Spleen (tissue), 11 donors: ENCODE data around the gene RFFL. TPM values are rescaled to one million over a fixed set of nuclear protein-coding genes. Genes with fewer than 3 reads are reported as not detected.

ENCODE experiments used
- DNase-seq: peaks from one replicate; pipeline ENCODE4 v3.0.0-alpha.2; 2020
- H3K27ac ChIP-seq, 8 donors: fragments of 200-600 bp; sonication (generic) in 7 of 8; 1 replicate in 4 of 8; 2 replicates in 4 of 8; pipeline versions ENCODE4 v1.5.0 to v1.8.0; 2016 to 2021; ENCODE audit warnings: inconsistent platforms in 4 of 8, mild to moderate bottlenecking in 4 of 8, moderate library complexity in 1 of 8
- H3K27me3 ChIP-seq, 7 donors: fragments of 200-600 bp; sonication (generic) in 6 of 7; replicated peaks in 1 of 7; 1 replicate in 4 of 7; 2 replicates in 3 of 7; pipeline versions ENCODE4 v1.5.0 to v1.8.0; 2016 to 2021; ENCODE audit warnings: inconsistent platforms in 3 of 7, mild to moderate bottlenecking in 1 of 7
- H3K36me3 ChIP-seq, 6 donors: fragments of 200-600 bp; sonication (generic) in 5 of 6; 1 replicate in 4 of 6; 2 replicates in 2 of 6; pipeline versions ENCODE4 v1.5.0 to v1.8.0; 2016 to 2021; ENCODE audit warnings: inconsistent platforms in 2 of 6
- H3K4me1 ChIP-seq, 6 donors: fragments of 200-600 bp; sonication (generic) in 5 of 6; 1 replicate in 3 of 6; 2 replicates in 3 of 6; pipeline versions ENCODE4 v1.5.0 to v1.8.0; 2016 to 2021; ENCODE audit warnings: inconsistent platforms in 3 of 6
- H3K4me3 ChIP-seq, 8 donors: fragments of 200-600 bp; sonication (generic) in 7 of 8; 1 replicate in 4 of 8; 2 replicates in 4 of 8; pipeline versions ENCODE4 v1.5.0 to v1.8.0; 2016 to 2021; ENCODE audit warnings: inconsistent platforms in 4 of 8, mild to moderate bottlenecking in 4 of 8, moderate library complexity in 2 of 8
- H3K9me3 ChIP-seq, 8 donors: fragments of 200-600 bp; sonication (generic) in 7 of 8; 1 replicate in 4 of 8; 2 replicates in 4 of 8; pipeline versions ENCODE4 v1.5.0 to v1.8.0; 2016 to 2021; ENCODE audit warnings: inconsistent platforms in 4 of 8
- POLR2A ChIP-seq, 3 donors: fragments of 450-650 bp; IDR thresholded peaks; one replicate each; pipeline ENCODE4 v1.5.1; 2017; ENCODE audit warnings: antibody characterized with exemption in 3 of 3, mild to moderate bottlenecking in 1 of 3
- POLR2AphosphoS5 ChIP-seq, 3 donors: sonication (generic); formaldehyde crosslinking; IDR thresholded peaks; one replicate each; pipeline ENCODE4 v1.5.1; 2017; ENCODE audit warnings: antibody characterized with exemption in 3 of 3
- WGBS, 5 donors: extraction: QIAGEN DNeasy Blood & Tissue Kit in 3 of 5; methylation state at CpG; one replicate each; pipeline versions ENCODE4 v1.1.5 to v1.1.7; 2013 to 2018; 5-methylcytosine and 5-hydroxymethylcytosine counted together
- intact Hi-C: fragments of 100-400 bp; cut with DNase I; formaldehyde crosslinking; loops from one replicate; pipeline ENCODE4 v1.15.0; 2023; ENCODE audit warnings: low total_unique reads
- polyA plus RNA-seq, 3 donors: library from polyadenylated mRNA; stranded (reverse); fragments of 200-250 nt; gene quantifications; one replicate each; pipeline ENCODE4 v1.2.1, GENCODE V29; 2013
- small RNA-seq, 4 donors: library from RNA; depleted of rRNA; stranded (forward); fragments of <200 nt; gene quantifications; one replicate each; pipeline ENCODE3, GENCODE V24; 2016
- total RNA-seq, 7 donors: library from RNA; depleted of rRNA in 3 of 7; stranded (reverse); fragments of >200 nt in 3 of 7; fragmentation: NEBNext Ultra II Directional in 4 of 7; extraction: Animal tissue kit (Norgen Biotek cat#: 25700) in 4 of 7; gene quantifications; one replicate each; pipeline versions ENCODE4 v1.1.0 to v1.2.1, GENCODE V29; 2016 to 2021
- TF ChIP-seq, protein P1 (sequence below), 11 experiments: fragments of 200-600 bp in 7 of 11; fragments of 450-650 bp in 4 of 11; sonication (generic) in 4 of 11; IDR thresholded peaks in 8 of 11; conservative IDR thresholded peaks in 3 of 11; 1 replicate in 7 of 11; 2 replicates in 4 of 11; pipeline versions ENCODE4 v1.4.0 to v1.8.0; 2016 to 2021; ENCODE audit warnings: antibody characterized with exemption in 11 of 11, inconsistent platforms in 4 of 11, mild to moderate bottlenecking in 1 of 11
- donor health status: healthy with polysubstance abuse.
- donor health status: DM: no; HTN: no; CAD: no; lungs with moderate emphysema.
- donor health status: DM: no; HTN: no; CAD: no.
- donor health status: Bipolar disorder and iron deficiency.
- donor health status: healthy.
- donor health status: DM: no; HTN: no; CAD: no.
- donor health status: DM: yes; HTN: yes; CAD: no.

RFFL gene
- total and polyA plus RNA-seq, 10 donors, result 5.7 to 39.7 (median 32.6) TPM

DNA sequence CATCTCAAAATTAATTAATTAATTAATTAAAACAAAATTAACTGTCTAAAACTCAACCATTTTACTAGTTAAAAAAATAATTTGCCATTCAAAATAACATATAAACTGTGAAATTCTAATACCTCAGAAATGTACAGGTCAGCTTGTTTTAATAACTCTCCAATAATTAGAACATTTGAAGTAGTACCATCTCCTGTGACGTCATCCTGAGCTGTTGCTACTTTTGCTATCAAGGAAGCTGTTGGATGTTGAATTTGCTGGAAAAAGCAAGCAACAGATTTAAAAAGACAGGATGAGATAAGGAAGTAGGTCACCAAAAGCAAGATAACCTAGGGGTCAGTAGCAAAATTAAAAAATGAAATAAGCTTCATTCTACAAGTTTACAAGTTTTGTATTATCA, 105.1 kb downstream of the RFFL start:
- Histone ChIP-seq H3K4me1 (peaks cover 15 to 26% (median 24%) of the 10 kb centered on the region in 6 donors), H3K9me3 (no peaks in the 10 kb centered on the region), H3K4me3 (no peak overlapping the region), H3K27me3 (no peaks in the 10 kb centered on the region), H3K36me3 (peaks cover 0 to 8% (median 1%) of the 10 kb centered on the region in 6 donors), H3K27ac (no peak overlapping the region)
- intact Hi-C loops, result no loop called here
- WGBS, 5 donors, result 69 to 84% (median 75%) methylated on average over 1 of the region's 1 CpG
- no peak for DNase-seq
- TF ChIP-seq, protein P1, sequence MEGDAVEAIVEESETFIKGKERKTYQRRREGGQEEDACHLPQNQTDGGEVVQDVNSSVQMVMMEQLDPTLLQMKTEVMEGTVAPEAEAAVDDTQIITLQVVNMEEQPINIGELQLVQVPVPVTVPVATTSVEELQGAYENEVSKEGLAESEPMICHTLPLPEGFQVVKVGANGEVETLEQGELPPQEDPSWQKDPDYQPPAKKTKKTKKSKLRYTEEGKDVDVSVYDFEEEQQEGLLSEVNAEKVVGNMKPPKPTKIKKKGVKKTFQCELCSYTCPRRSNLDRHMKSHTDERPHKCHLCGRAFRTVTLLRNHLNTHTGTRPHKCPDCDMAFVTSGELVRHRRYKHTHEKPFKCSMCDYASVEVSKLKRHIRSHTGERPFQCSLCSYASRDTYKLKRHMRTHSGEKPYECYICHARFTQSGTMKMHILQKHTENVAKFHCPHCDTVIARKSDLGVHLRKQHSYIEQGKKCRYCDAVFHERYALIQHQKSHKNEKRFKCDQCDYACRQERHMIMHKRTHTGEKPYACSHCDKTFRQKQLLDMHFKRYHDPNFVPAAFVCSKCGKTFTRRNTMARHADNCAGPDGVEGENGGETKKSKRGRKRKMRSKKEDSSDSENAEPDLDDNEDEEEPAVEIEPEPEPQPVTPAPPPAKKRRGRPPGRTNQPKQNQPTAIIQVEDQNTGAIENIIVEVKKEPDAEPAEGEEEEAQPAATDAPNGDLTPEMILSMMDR (IDR thresholded peaks at IDR 0.05 in 8 of 11, conservative IDR thresholded peaks at IDR 0.05 in 3 of 11), result no peak
- no peak for TF ChIP-seq POLR2A (IDR thresholded peaks at IDR 0.05)
- no peak for TF ChIP-seq POLR2AphosphoS5 (IDR thresholded peaks at IDR 0.05)

Small RNAs within 50 kb of the gene (small RNA-seq; reads per million reads assigned to genes)
- gene AC004223.1 (0 reads per million in 4 donors), gene RNU6-840P (0 reads per million in 4 donors)

Other genes starting within 250 kb of the RFFL start
- 1 to 10 TPM; 1.3 to 7.6 (median 3.2) TPM for gene CCT6B, start 102.2 kb downstream of the RFFL start, total RNA-seq
- gene CCT6B, start 102.2 kb downstream of the RFFL start, polyA plus RNA-seq, result 1 to 10 TPM; 2.2 to 3.3 (median 2.7) TPM
- gene ZNF830, start 102.2 kb downstream of the RFFL start, total RNA-seq, result 10 to 100 TPM; 13.2 to 23.7 (median 18.0) TPM
- gene ZNF830, start 102.2 kb downstream of the RFFL start, polyA plus RNA-seq, result 10 to 100 TPM; 17.2 to 22.0 (median 18.7) TPM
- gene LIG3, start 83.2 kb downstream of the RFFL start, total RNA-seq, result 10 to 100 TPM; 30.9 to 63.1 (median 38.0) TPM
- gene LIG3, start 83.2 kb downstream of the RFFL start, polyA plus RNA-seq, result 1 to 10 TPM; 4.5 to 9.1 (median 4.7) TPM
- 10 to 100 TPM in 6 of 7 donors, 1 to 10 TPM in 1; 9.0 to 24.1 (median 14.9) TPM for gene RAD51D, start 56.2 kb upstream of the RFFL start, total RNA-seq
- gene RAD51D, start 56.2 kb upstream of the RFFL start, polyA plus RNA-seq, result 1 to 10 TPM; 4.0 to 8.4 (median 5.5) TPM
- gene FNDC8, start 57.9 kb upstream of the RFFL start, total RNA-seq, result not detected
- gene FNDC8, start 57.9 kb upstream of the RFFL start, polyA plus RNA-seq, result under 1 TPM in 1 of 3 donors, not detected in 2; 0.10 TPM
- 10 to 100 TPM in 6 of 7 donors, 1 to 10 TPM in 1; 9.8 to 17.3 (median 12.5) TPM for gene NLE1, start 78.6 kb upstream of the RFFL start, total RNA-seq
- gene NLE1, start 78.6 kb upstream of the RFFL start, polyA plus RNA-seq, result 1 to 10 TPM; 5.8 to 9.6 (median 8.8) TPM
- gene UNC45B, start 84.1 kb upstream of the RFFL start, total RNA-seq, result 1 to 10 TPM; 1.3 to 3.9 (median 2.5) TPM
- under 1 TPM; 0.08 to 0.51 (median 0.22) TPM for gene UNC45B, start 84.1 kb upstream of the RFFL start, polyA plus RNA-seq
- gene SLC35G3, start 130.7 kb upstream of the RFFL start, total RNA-seq, result not detected
- under 1 TPM in 1 of 3 donors, not detected in 2; 0.04 TPM for gene SLC35G3, start 130.7 kb upstream of the RFFL start, polyA plus RNA-seq
- gene SLFN5, start 179.4 kb upstream of the RFFL start, total RNA-seq, result 100 to 1,000 TPM in 2 of 7 donors, 10 to 100 TPM in 5; 67.9 to 110 (median 77.6) TPM
- gene SLFN5, start 179.4 kb upstream of the RFFL start, polyA plus RNA-seq, result 1 to 10 TPM; 3.2 to 7.4 (median 4.6) TPM